HTERT RPE-1 (cell line): ENCODE results near the gene SLC5A4.

Source experiments
- in situ Hi-C: fragments of 300-500 bp; cut with MboI; formaldehyde crosslinking; loops from 4 replicates; pipeline ENCODE4 v1.14.3; 2020; ENCODE audit warnings: low sequenced_read_pairs

Gene SLC5A4

GRCh38 chr22:32233091-32233490 is 22.1 kb downstream of the SLC5A4 start:
- in situ Hi-C loops: no loop called here

GRCh38 chr22:32232191-32232830 is 22.8 kb downstream of the SLC5A4 start:
- in situ Hi-C loops: no loop called here

DNA sequence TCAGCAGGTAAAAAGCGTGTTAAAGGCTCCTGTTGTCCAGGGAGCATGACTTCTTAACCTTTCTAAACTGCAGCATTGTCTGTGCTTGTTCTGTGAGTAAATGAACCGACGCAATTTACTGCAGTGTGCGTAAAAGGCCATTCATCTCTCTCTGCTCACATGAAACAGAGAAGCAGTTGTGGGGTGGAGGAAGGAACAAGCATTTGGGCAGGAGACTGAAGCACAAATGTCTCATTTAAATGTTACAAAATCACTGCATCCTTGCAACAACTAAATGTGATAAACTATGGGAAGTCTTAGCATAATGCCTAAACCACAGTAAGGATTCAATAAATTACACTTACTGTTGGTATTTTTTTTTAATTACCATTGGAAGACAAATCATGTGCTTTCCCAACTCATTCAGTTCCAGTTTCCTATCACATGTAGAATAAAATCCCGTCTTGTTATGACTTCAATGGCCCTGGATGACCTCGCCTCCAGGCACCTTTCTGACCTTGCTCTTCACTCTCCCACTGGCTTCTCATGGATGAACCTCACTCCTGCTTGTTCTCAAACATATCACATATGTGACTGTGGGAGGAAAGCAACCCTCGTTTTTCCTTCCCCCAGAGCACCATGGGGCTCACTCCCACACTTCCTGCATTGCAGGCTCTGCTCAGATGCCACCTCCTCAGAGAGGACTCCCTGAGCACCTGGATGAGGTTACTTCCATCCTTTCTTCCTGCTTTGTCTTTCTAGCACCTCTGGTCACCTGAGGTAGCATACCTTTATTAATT is 28.6 kb downstream of the SLC5A4 start:
- in situ Hi-C loops: no loop called here

DNA sequence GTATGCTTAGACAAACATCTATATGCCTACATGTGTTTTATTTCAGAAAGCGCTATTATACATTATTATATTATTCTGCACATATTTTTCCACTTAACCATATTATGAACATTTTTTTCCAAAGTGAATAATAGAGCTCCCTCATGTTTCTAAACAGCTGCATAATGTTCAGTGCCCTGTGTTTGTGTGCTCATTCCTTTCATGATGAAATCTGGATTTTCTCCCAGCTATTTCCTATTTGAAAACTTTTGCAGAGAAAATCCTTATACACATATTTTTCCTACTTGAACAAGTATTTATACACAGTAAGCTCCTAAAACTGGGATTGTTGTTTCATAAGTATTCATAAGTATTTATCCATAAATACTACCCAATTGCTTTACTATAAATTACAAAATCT is 32.2 kb downstream of the SLC5A4 start:
- in situ Hi-C loops: no loop called here

- in situ Hi-C loops: no loop called here
These were observed 36.1 kb downstream of the SLC5A4 start for GRCh38 chr22:32219026-32219425.

DNA sequence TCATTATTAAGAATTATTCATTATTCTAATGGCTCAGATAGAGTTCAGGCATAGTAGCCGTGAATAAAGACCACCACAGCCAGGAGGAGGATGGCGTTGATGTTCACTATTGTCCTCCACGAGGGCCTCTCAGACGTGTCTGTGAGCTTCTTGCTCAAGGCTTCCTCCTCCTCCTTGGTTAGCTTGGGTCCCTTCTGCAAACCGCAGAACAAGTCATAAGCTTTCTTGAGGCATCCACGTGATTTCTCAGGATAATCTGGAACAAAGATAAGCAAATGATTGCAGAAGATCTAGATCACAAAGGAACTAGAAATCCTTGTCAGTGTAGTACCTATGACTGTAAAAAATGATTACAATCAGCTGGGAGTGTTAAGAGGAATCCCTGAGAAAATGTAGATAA is 36.7 kb downstream of the SLC5A4 start:
- in situ Hi-C loops: no loop called here

GRCh38 chr22:32217465-32217864 is 37.7 kb downstream of the SLC5A4 start:
- in situ Hi-C loops: no loop called here

DNA sequence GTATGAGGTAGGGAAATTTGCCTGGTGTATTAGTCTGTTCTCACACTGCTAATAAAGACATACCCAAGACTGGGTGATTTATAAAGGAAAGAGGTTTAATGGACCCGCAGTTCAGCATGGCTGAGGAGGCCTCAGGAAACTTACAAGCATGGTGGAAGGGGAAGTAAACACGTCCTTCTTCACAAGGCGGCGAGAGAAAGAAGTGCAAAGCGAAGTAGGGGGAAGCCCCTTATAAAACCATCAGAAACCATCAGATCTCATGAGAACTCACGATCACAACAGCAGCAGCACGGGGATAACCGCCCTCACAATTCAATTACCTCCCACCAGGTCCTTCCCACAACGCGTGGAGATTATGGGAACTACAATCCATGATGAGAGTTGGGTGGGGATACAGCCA is 38.2 kb downstream of the SLC5A4 start:
- in situ Hi-C loops: no loop called here

- in situ Hi-C loops: no loop called here
These were observed 44.1 kb downstream of the SLC5A4 start for GRCh38 chr22:32211011-32211410.

DNA sequence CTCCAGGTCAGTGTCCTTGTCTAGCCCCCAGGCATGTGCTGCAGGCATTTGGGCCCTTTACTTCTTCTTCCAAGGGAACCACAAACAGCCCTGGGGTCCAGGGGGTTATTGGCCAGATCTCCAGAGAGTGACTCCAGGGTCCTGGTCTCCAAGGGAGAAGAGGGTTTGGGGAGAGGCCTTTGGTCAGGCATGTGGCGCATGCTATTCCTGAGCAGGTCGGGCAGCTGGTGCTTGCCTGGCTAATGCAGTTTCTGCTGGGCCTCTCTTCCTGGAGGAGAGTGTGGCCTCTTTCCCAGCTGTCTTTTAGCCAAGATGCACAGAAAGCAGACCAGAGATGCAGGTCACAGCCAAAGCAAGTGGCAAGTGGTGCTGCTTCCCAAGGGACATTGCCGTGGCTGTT is 46.5 kb downstream of the SLC5A4 start:
- in situ Hi-C loops: no loop called here

DNA sequence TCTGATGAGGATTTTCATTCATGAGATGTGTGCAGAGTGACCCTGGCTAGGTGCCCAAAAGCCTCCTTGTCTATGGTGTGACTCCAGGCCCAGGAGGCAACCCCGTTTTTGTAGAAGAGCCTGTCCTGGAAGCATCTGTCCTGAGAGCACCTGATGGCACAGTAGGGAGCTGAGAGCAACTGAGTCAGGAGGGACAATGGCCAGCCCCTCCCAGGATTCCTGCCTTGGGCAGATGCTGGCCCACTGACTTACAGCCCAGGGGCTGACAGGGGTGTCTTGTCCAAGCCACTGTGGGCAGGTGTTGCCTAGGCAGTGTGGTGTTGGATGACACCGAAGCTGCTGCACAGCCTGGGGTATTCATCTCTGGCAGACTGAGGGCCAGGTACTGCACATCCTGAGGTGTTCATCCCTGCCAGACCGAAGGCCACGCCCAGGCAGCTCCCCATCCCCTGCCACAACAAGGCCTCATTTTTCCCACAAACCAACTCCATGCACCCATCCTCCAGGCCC is 47.1 kb downstream of the SLC5A4 start:
- in situ Hi-C loops: no loop called here

DNA sequence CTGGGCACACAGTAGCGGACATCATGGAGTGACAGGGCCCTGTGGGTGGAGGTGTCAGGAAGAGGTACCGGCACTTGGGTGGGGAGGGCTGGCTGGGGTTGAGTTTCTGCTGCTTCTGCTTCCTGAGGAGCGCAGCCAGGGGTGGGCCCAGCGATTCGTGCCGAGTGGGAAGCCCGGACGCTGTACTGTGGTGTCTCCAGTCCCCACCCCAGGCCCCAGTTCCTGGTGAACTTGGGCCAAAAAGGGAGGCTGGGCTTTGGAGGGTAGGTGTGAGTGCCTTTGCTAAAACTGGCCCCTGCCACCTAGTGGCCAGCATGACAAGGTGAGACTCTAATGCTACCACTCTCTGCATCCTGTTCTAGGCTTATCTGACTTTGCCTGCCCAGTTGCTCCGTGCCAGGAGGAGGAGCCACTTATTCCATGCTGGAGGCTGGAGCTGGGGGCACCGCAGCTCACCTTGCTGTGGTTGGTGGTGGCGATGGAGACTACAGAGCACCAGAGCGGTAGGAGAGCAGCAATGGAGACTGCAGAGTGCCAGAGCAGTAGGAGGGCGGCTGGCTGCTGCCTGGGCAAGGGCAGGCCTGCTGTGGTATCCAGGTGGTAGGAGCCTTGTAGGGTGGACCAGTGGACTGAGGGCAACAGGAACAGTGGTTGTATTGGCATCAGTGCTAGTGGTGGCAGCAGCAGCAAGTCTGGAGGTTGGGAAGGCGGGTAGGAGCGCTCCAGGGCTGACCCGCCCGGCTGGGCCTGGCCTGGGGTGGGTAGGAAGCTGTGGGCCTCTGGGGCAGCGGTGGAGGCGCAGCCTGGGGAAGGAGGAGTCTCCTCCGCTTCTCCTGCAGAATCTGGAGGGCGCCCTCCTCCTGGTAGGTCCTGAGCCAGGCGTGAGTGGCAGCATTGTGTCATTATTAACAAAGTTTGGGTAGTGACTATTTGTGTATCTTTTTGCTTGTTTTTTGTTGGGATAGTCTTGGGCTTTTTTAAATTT is 48.1 kb downstream of the SLC5A4 start:
- in situ Hi-C loops: no loop called here

DNA sequence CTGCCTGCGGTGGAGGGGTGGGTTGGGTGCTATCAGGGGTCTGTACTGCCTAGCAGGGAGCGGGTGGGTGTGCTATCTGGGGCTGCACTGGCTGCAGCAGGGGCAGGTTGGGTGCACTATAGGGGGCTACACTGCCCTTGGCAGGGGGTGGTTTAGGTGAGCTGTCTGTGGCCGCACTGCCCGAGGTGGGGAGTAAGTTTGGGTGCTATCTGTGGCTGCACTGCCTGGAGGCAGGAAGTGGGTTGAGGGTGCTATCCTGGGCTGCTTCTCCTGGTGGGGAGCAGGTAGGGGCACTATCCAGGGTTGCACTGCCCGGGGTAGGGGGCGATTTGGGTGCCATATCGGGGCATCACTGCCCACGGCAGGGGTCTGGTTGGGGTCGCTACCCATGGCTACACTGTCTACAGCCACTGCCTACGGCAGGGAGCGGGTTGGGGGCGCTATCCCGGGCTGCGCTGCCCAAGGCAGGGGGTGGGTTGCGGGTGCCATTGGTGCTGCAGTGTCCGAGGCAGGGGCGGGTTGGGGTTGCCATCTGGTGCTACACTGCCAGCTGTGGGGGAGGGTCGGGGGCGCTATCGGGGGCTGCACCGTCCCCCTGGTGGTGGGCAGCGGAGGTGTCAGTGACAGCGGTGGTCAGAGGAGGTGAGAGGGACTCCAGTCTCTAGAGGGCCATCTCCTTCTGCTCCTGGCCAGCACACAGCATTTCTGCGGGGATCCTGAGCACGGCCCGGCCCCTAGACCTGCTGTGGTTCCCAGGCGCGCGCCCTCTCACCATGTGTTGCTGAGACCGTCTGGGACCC is 49.0 kb downstream of the SLC5A4 start:
- in situ Hi-C loops: no loop called here

DNA sequence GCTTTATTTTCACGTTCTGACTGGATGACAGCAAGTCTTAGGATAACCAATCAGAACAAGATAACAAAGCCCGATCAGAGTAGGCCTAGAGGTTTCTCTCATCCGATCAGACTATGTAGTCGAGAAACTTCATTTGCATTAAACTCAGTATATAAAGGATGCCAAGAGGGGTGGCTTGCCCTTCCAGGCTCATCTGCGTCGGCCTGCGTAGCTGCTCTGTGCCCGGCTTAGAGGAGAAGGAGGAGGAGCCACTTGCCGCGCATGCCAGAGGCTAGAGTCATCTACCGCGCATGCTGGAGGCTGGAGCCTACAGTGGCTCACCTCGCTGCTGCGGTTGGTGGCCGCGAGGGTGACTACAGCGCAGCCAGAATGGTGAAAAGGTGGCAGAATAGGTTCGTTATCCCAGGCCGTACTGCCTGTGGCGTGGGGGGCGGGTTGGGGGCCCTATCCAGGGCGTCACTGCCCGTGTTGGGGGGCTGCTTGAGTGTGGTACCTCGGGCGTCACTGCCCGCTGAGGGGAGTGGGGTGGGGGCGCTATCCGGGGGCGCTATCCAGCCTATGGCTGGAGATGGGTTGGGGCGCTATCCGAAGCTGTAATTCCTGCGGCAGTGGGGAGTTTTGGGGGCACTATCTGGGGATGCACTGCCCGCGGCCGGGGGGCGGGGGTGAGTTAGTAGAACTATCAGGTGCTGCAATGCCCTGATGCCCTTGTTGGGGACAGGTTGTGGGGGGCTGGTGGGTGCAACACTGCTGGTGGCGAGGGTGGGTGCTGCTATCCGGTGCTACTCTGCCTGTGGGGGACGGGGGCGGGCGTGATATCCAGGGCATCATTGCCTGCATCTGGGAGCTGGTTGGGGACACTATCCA is 50.1 kb downstream of the SLC5A4 start, which contains the start of gene RFPL2:
RFPL2 (minus strand) TSS at position 218 of the 867 bp plus-strand sequence. CDS start 2,622 bp downstream, outside the sequence.
- in situ Hi-C loops: no loop called here

DNA sequence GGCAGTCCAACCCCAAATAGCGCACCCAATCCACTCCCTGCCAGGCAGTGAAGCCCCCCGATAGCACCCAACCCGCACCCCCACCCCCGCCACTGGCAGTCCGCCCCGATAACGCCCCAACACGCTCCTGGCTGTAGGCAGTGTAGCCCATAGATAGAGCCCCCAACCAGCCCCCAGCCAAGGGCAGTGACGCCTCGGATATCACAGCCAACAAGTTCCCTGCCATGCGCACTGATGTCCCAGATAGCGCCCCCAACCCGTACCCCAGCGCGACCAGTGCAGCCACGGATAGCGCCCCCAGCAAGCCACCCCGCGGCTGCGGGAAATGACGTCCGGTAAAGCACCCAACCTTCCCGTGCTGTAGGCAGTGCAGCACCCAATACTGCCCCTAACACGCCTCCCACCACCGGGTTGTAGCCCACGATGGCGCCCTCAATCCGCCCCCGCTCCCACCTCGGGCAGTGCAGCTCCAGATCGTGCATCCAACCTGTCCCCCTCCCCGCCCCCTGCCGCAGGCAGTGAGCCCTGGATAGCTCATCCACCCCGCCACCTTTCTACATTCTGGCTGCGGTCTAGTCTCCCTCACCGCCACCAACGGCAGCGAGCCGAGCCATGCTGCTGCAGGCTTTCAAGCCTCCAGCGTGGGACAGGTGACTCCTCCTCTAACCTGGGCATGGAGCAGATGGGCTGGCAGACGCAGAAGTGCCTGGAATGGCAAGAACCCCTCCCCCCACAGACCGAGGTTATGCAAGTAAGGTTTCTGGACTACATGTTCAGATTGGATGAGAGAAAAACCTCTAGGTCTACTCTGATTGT is 50.9 kb downstream of the SLC5A4 start:
- in situ Hi-C loops: no loop called here

GRCh38 chr22:32203181-32204039 is 51.7 kb downstream of the SLC5A4 start:
- in situ Hi-C loops: no loop called here

DNA sequence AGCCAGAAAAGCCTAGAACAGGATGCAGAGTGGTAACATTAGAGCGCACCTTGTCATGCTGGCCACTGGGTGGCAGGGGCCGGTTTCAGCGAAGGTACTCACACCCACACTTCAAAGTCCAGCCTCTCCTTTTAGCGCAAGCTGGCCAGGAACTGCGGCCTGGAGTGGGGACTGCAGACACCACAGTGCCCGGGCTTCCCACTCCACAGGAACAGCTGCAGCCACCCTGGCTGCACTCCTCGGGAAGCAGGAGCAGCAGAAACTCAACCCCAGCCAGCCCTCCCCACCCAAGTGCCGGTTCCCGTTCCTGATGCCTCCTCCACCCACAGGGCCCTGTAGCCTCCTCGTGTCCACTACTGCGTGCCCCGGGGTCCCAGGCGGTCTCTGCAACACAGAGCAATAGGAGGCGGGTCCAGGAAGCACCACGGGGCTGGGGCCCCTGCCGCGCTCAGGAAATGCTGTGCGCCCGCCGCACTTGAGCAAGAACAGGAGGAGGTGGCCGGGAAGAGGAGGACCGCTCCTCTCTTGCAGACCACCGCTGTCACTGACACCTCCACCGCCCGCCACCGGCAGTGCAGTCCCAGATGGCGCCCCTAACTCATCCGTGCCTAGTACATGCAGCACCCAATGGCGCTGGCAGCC is 52.5 kb downstream of the SLC5A4 start:
- in situ Hi-C loops: no loop called here
